Nephron progenitor cell (in vitro differentiated cells): ENCODE measurements around the gene RPTOR.

ENCODE experiments used
- DNase-seq: peaks from one replicate; pipeline ENCODE4 v3.0.0; 2021
- H3K27ac Mint-ChIP-seq: 2 replicates; pipeline ENCODE4 v1.8.0; 2021; ENCODE audit warnings: mild to moderate bottlenecking, moderate library complexity, mixed read lengths
- H3K27me3 Mint-ChIP-seq: 2 replicates; pipeline ENCODE4 v1.8.0; 2021; ENCODE audit warnings: mild to moderate bottlenecking, low read depth, mixed read lengths; ENCODE audit not compliant: poor library complexity
- H3K36me3 Mint-ChIP-seq: 2 replicates; pipeline ENCODE4 v1.8.0; 2021; ENCODE audit warnings: low read depth, mixed read lengths
- H3K4me1 Mint-ChIP-seq: 2 replicates; pipeline ENCODE4 v1.8.0; 2021; ENCODE audit warnings: mixed read lengths
- H3K4me3 Mint-ChIP-seq: 2 replicates; pipeline ENCODE4 v1.8.0; 2021; ENCODE audit warnings: mild to moderate bottlenecking, moderate library complexity, mixed read lengths
- H3K9me3 Mint-ChIP-seq: 2 replicates; pipeline ENCODE4 v1.8.0; 2021; ENCODE audit warnings: mild to moderate bottlenecking, moderate library complexity, mixed read lengths
- TF ChIP-seq, protein P1 (sequence below): fragments of 200-600 bp; sonication (generic); IDR thresholded peaks from 2 replicates; pipeline ENCODE4 v1.5.0; 2021; ENCODE audit warnings: antibody characterized with exemption

Gene RPTOR

DNA sequence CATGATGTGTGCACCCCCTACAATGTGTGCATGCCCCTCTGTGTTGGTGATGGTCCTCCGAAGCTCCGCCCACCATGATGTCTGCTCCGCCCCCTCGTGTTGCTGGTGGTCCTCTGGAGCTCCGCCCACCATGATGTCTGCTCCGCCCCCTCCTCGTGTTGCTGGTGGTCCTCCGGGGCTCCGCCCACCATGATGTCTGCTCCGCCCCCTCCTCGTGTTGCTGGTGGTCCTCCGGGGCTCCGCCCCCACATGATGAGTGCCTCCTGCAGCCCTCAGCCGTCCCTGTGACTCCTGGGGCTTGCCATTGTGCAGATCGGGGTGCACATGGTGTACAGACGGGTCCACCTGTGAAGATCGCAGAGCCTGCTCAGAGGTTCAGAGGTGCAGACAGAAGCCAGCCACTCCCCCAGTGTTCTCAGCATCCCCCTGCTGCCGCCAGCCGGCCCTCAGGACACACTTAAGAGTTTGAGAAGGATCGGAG is 317.9 kb downstream of the RPTOR start:
- no peak overlapping the region for H3K27ac Mint-ChIP-seq
- no peaks in the 10 kb centered on the region for H3K27me3 Mint-ChIP-seq
- H3K4me3 Mint-ChIP-seq = no peak overlapping the region
- no peak for DNase-seq
- TF ChIP-seq, protein P1, sequence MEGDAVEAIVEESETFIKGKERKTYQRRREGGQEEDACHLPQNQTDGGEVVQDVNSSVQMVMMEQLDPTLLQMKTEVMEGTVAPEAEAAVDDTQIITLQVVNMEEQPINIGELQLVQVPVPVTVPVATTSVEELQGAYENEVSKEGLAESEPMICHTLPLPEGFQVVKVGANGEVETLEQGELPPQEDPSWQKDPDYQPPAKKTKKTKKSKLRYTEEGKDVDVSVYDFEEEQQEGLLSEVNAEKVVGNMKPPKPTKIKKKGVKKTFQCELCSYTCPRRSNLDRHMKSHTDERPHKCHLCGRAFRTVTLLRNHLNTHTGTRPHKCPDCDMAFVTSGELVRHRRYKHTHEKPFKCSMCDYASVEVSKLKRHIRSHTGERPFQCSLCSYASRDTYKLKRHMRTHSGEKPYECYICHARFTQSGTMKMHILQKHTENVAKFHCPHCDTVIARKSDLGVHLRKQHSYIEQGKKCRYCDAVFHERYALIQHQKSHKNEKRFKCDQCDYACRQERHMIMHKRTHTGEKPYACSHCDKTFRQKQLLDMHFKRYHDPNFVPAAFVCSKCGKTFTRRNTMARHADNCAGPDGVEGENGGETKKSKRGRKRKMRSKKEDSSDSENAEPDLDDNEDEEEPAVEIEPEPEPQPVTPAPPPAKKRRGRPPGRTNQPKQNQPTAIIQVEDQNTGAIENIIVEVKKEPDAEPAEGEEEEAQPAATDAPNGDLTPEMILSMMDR = no peak
- peaks cover 50% of the 10 kb centered on the region for H3K36me3 Mint-ChIP-seq
- H3K9me3 Mint-ChIP-seq = peaks cover 20% of the 10 kb centered on the region
- H3K4me1 Mint-ChIP-seq = peaks cover 17% of the 10 kb centered on the region

DNA sequence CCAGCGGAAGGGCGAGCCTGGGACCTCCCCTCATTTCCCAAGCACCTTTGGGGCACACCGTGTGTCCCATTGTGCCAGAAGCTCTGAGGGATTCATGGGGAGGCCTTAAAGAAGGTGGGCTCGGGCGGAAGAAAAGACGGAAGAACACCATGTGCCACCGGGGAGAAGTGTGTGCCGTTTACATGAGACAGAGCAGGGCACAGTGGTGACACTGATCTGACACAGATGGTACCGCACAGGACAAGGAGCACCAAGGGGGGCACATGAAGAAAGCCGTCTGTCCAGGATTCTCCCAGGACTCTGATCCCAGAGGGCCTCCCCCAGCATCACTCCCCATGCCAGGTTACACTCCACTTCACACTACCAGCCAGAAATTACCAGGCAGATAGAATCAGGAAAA is 318.3 kb downstream of the RPTOR start:
- no peak overlapping the region for H3K4me3 Mint-ChIP-seq
- H3K9me3 Mint-ChIP-seq = peaks cover 20% of the 10 kb centered on the region
- TF ChIP-seq, protein P1 = no peak
- H3K36me3 Mint-ChIP-seq = peaks cover 55% of the 10 kb centered on the region
- H3K27ac Mint-ChIP-seq = no peak overlapping the region
- no peaks in the 10 kb centered on the region for H3K27me3 Mint-ChIP-seq
- peaks cover 17% of the 10 kb centered on the region for H3K4me1 Mint-ChIP-seq
- no peak for DNase-seq

DNA sequence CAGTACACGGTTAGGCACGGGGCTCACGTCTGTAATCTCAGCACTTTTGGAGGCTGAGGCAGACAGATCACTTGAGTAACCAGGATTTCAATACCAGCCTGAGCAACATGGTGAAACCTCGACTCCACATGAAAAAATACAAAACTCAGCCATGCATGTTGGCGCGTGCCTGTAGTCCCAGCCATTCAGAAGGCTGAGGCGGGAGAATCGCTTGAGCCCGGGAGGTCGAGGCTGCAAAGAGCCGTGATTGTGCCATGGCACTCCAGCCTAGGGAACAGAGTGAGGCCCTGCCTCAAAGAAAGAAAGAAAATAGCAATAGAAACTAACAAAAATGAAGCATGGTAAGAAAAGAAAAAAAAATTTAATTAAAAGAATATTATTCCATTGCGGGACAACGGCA is 319.0 kb downstream of the RPTOR start:
- Mint-ChIP-seq H3K27ac (no peak overlapping the region), H3K27me3 (no peaks in the 10 kb centered on the region), H3K36me3 (peaks cover 57% of the 10 kb centered on the region), H3K4me3 (no peak overlapping the region), H3K9me3 (peaks cover 20% of the 10 kb centered on the region), H3K4me1 (peaks cover 13% of the 10 kb centered on the region)
- no peak for DNase-seq
- TF ChIP-seq, protein P1 = no peak

DNA sequence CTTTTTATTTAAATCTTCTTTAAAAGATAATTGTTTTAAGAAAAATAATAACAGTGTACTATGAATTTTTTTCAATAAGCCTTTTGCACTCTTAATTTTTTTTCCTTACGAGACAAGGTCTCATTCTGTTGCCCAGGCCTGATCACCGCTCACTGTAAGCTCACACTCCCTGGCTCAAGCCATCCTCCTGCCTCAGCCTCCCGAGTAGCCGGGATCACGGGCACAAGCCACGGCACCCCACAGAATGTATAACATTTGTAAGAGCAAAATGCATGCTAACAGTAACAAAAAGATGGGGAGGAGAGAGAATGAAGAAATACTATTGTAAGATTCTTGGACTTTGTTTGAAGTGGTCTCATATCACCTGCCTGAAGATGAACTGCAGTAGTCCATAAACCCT is 320.1 kb downstream of the RPTOR start:
- no peak for DNase-seq
- Mint-ChIP-seq H3K4me1 (peaks cover 5% of the 10 kb centered on the region), H3K36me3 (peaks cover 52% of the 10 kb centered on the region), H3K27me3 (peaks cover 4% of the 10 kb centered on the region), H3K9me3 (peaks cover 20% of the 10 kb centered on the region), H3K4me3 (no peak overlapping the region), H3K27ac (no peak overlapping the region)
- TF ChIP-seq, protein P1 = no peak

DNA sequence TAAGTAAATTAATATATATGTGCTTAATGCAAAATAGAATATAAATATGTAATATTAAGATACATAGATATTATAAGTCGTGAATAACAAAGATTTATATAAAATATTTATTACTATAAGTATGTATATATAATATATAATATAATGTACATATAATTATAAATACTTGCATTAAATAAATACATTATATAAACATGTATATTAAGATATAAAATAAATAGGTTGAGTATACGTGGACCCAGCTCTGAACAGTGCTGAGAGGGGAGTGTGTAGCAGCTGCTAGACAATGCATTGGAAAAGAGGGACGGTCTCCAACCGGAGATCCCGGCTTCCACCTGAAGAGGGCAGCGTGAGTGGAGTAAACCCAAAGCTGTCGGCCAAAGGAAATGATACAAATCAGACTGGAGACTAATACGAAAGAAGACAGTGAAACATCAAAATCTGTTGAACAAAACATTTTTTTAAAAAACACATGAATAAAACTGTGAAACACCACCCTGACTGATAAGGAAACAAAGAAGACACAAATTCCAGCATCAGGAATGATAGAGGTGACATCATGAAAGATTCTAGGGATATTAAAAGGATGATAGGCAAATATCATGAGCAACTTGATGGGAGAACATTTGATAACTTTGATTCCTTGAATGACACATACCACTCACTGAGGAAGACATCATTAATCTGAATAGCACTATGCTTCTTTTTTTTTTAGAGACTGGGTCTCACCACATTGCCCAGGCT is 321.6 kb downstream of the RPTOR start:
- peaks cover 20% of the 10 kb centered on the region for H3K9me3 Mint-ChIP-seq
- TF ChIP-seq, protein P1 = peak; percentile 71
- peaks cover 52% of the 10 kb centered on the region for H3K36me3 Mint-ChIP-seq
- H3K4me3 Mint-ChIP-seq = no peak overlapping the region
- peak; percentile 76 for DNase-seq
- H3K27me3 Mint-ChIP-seq = peaks cover 4% of the 10 kb centered on the region
- H3K4me1 Mint-ChIP-seq = peaks cover 5% of the 10 kb centered on the region
- no peak overlapping the region for H3K27ac Mint-ChIP-seq
